ENCODE data around the gene MARCHF6.

DNA sequence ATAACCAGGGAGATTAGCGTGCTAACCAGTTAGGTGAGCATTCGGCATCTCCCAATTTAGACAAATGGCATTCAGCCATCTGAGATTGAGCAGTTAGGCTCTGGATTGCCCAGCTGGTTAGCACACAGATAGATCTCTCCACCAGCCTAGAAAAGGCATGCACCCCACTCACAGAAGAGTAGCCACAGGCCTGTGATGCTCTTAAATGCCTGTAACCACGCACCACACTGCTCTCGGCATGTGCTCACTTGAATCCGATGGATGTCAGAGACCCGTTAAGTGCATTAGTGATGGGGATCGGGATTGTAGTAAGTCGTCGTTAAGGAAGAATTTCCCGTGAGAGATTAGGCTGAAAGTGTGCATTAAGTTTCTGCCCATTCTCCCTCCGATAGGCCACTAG lies 23.0 kb downstream of the MARCHF6 start:
- TF ChIP-seq POLR2AphosphoS5 (IDR thresholded peaks at IDR 0.05; ENCODE audit: low read depth, low read length) = no peak
- TF ChIP-seq POLR2A (IDR thresholded peaks at IDR 0.05; ENCODE audit: low read depth, low read length) = no peak
- TF ChIP-seq TAF1 (IDR thresholded peaks at IDR 0.05; ENCODE audit: borderline replicate concordance, low read depth, low read length) = no peak
